ENCODE data around the gene DYNAP. TPM values are rescaled to one million over a fixed set of nuclear protein-coding genes. Genes with fewer than 3 reads are reported as not detected.

Gene DYNAP
- total and polyA plus RNA-seq, 7 donors = not detected

GRCh38 chr18:54616220-54616848 is 25.3 kb downstream of the DYNAP start:
- 77 to 81% (median 79%) methylated on average over 3 of the region's 3 CpGs for WGBS, 3 donors
- no peaks in the 10 kb centered on the region for H3K9me3 ChIP-seq
- no peak overlapping the region for H3K4me3 ChIP-seq
- no peak for DNase-seq
- H3K27ac ChIP-seq = no peak overlapping the region
- intact Hi-C loops (cut with DNase I) = no loop called here
- no peaks in the 10 kb centered on the region for H3K36me3 ChIP-seq (ENCODE audit: insufficient read depth in 1 of 2, low read depth in 1 of 2)
- ATAC-seq = no peak
- no peak for TF ChIP-seq CTCF (IDR thresholded peaks at IDR 0.05)
- H3K4me1 ChIP-seq = no peaks in the 10 kb centered on the region
- no peaks in the 10 kb centered on the region for H3K27me3 ChIP-seq (ENCODE audit: insufficient read depth in 3 of 3, low read length in 2 of 3)

- no peaks in the 10 kb centered on the region for H3K36me3 ChIP-seq (ENCODE audit: insufficient read depth in 1 of 2, low read depth in 1 of 2)
- no peak for DNase-seq
- no peak for ATAC-seq
- no peak overlapping the region for H3K4me3 ChIP-seq
- no peak overlapping the region for H3K27ac ChIP-seq
- intact Hi-C loops (cut with DNase I) = no loop called here
- H3K4me1 ChIP-seq = no peaks in the 10 kb centered on the region
- no peaks in the 10 kb centered on the region for H3K9me3 ChIP-seq
- H3K27me3 ChIP-seq (ENCODE audit: insufficient read depth in 3 of 3, low read length in 2 of 3) = no peaks in the 10 kb centered on the region
- no peak for TF ChIP-seq CTCF (IDR thresholded peaks at IDR 0.05)
Observed at GRCh38 chr18:54622084-54622483, 31.0 kb downstream of the DYNAP start.

- H3K27ac ChIP-seq = no peak overlapping the region
- 73 to 87% (median 83%) methylated on average over 1 of the region's 1 CpG for WGBS, 3 donors
- H3K4me1 ChIP-seq = no peaks in the 10 kb centered on the region
- DNase-seq = no peak
- no peak for ATAC-seq
- no peaks in the 10 kb centered on the region for H3K27me3 ChIP-seq (ENCODE audit: insufficient read depth in 3 of 3, low read length in 2 of 3)
- H3K4me3 ChIP-seq = no peak overlapping the region
- no peaks in the 10 kb centered on the region for H3K9me3 ChIP-seq
- no peak for TF ChIP-seq CTCF (IDR thresholded peaks at IDR 0.05)
- intact Hi-C loops (cut with DNase I) = no loop called here
- H3K36me3 ChIP-seq (ENCODE audit: insufficient read depth in 1 of 2, low read depth in 1 of 2) = no peaks in the 10 kb centered on the region
Observed at GRCh38 chr18:54626779-54627178, 35.7 kb downstream of the DYNAP start.

- no peaks in the 10 kb centered on the region for H3K27me3 ChIP-seq (ENCODE audit: insufficient read depth in 3 of 3, low read length in 2 of 3)
- ATAC-seq = no peak
Observed at GRCh38 chr18:54630963-54631362, 39.9 kb downstream of the DYNAP start.

More at GRCh38 chr18:54630963-54631362, 39.9 kb downstream of the DYNAP start:
- H3K4me3 ChIP-seq = no peak overlapping the region
- H3K9me3 ChIP-seq = no peaks in the 10 kb centered on the region
- no peaks in the 10 kb centered on the region for H3K36me3 ChIP-seq (ENCODE audit: insufficient read depth in 1 of 2, low read depth in 1 of 2)
- no peak for TF ChIP-seq CTCF (IDR thresholded peaks at IDR 0.05)
- intact Hi-C loops (cut with DNase I) = no loop called here
- DNase-seq = no peak
- H3K4me1 ChIP-seq = no peaks in the 10 kb centered on the region
- no peak overlapping the region for H3K27ac ChIP-seq

Measured in psoas muscle (tissue), 8 donors.